CD4-positive, alpha-beta T cell (primary cell): ENCODE data around the gene RIC3. TPM values are rescaled to one million over a fixed set of nuclear protein-coding genes. Genes with fewer than 3 reads are reported as not detected.

ENCODE experiments used
- ATAC-seq: fragments of 200-7000 bp; cut with Tn5 transposase; one replicate; pipeline ENCODE4 v1.10.0; 2022; ENCODE audit warnings: mild to moderate bottlenecking; ENCODE audit not compliant: poor library complexity
- CTCF ChIA-PET: fragments of 350-600 bp; sonication (Branson Sonifier 250); formaldehyde crosslinking; loops from one replicate; lab custom pipeline; 2021; ENCODE audit warnings: antibody characterized with exemption, inconsistent platforms; lab: Charles Lee
- POLR2A ChIA-PET: fragments of 350-600 bp; sonication (Branson Sonifier 250); formaldehyde crosslinking; loops from one replicate; lab custom pipeline; 2021; ENCODE audit warnings: antibody characterized with exemption, inconsistent platforms; lab: Charles Lee
- DNase-seq, 14 experiments: peaks; one replicate each; pipeline ENCODE4 v3.0.0-alpha.2; 2013 to 2020; ENCODE audit warnings: mixed read lengths in 2 of 14
- H3K27ac ChIP-seq, 2 donors: one replicate each; pipeline versions ENCODE4 v1.5.1 to v1.7.0; 2013; ENCODE audit warnings: low read length in 2 of 2, low read depth in 1 of 2, mild to moderate bottlenecking in 1 of 2
- H3K27me3 ChIP-seq, 2 experiments: 1 replicate in 1 of 2; 2 replicates in 1 of 2; pipeline versions ENCODE4 v1.6.1 to v1.7.0; 2013; ENCODE audit warnings: low read length in 2 of 2, control low read depth in 1 of 2, mild to moderate bottlenecking in 1 of 2, moderate library complexity in 1 of 2; ENCODE audit not compliant: insufficient read depth in 2 of 2, control insufficient read depth in 1 of 2
- H3K36me3 ChIP-seq: one replicate; pipeline ENCODE4 v1.6.1; 2013; ENCODE audit warnings: low read length, control low read depth; ENCODE audit not compliant: insufficient read depth
- H3K4me1 ChIP-seq: one replicate; pipeline ENCODE4 v1.6.1; 2013; ENCODE audit warnings: low read length, control low read depth; ENCODE audit not compliant: insufficient read depth
- H3K4me3 ChIP-seq: one replicate; pipeline ENCODE4 v1.5.1; 2013; ENCODE audit warnings: mild to moderate bottlenecking, low read length, moderate library complexity
- H3K9me3 ChIP-seq, 2 experiments: 1 replicate in 1 of 2; 2 replicates in 1 of 2; pipeline versions ENCODE4 v1.6.1 to v1.7.0; 2013; ENCODE audit warnings: low read length in 2 of 2, mild to moderate bottlenecking in 2 of 2, control low read depth in 1 of 2, moderate library complexity in 1 of 2; ENCODE audit not compliant: control insufficient read depth in 1 of 2, insufficient read depth in 1 of 2
- H3K27ac Mint-ChIP-seq: one replicate; pipeline ENCODE4 v1.8.0; 2020; ENCODE audit warnings: mixed read lengths
- H3K27me3 Mint-ChIP-seq: one replicate; pipeline ENCODE4 v1.8.0; 2021; ENCODE audit warnings: mixed read lengths
- H3K36me3 Mint-ChIP-seq: one replicate; pipeline ENCODE4 v1.8.0; 2021; ENCODE audit warnings: low read depth, mixed read lengths
- H3K4me1 Mint-ChIP-seq: one replicate; pipeline ENCODE4 v1.8.0; 2021; ENCODE audit warnings: low read depth, mixed read lengths
- H3K4me3 Mint-ChIP-seq: one replicate; pipeline ENCODE4 v1.8.0; 2020; ENCODE audit warnings: mild to moderate bottlenecking, mixed read lengths
- H3K9me3 Mint-ChIP-seq: one replicate; pipeline ENCODE4 v1.8.0; 2020; ENCODE audit warnings: mixed read lengths
- intact Hi-C, 2 experiments: fragments of 100-400 bp; cut with DNase I in 1 of 2; cut with micrococcal nuclease in 1 of 2; formaldehyde crosslinking; loops; one replicate each; pipeline versions ENCODE4 v1.15.1 to v1.9.0; 2023 to 2025; cut with DNase I, micrococcal nuclease
- total RNA-seq, 174 experiments: library from RNA in 2 of 174; stranded (reverse) in 2 of 174; gene quantifications; one replicate each; pipeline ENCODE4 v1.2.3 and lab custom pipeline; 2021 to 2026
- TF ChIP-seq, protein P1 (sequence below): fragments of 200-600 bp; IDR thresholded peaks from one replicate; pipeline ENCODE4 v1.8.0; 2022; ENCODE audit warnings: antibody characterized with exemption, mild to moderate bottlenecking

The RIC3 gene
- total RNA-seq, 2 experiments from 2014 or later: 55.3 to 57.6 TPM

GRCh38 chr11:8075119-8075726 lies 93.6 kb downstream of the RIC3 start:
- CTCF ChIA-PET: no interaction called here
- intact Hi-C loops: no loop called here
- TF ChIP-seq, protein P1, sequence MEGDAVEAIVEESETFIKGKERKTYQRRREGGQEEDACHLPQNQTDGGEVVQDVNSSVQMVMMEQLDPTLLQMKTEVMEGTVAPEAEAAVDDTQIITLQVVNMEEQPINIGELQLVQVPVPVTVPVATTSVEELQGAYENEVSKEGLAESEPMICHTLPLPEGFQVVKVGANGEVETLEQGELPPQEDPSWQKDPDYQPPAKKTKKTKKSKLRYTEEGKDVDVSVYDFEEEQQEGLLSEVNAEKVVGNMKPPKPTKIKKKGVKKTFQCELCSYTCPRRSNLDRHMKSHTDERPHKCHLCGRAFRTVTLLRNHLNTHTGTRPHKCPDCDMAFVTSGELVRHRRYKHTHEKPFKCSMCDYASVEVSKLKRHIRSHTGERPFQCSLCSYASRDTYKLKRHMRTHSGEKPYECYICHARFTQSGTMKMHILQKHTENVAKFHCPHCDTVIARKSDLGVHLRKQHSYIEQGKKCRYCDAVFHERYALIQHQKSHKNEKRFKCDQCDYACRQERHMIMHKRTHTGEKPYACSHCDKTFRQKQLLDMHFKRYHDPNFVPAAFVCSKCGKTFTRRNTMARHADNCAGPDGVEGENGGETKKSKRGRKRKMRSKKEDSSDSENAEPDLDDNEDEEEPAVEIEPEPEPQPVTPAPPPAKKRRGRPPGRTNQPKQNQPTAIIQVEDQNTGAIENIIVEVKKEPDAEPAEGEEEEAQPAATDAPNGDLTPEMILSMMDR: no peak

GRCh38 chr11:8071616-8072581 lies 96.9 kb downstream of the RIC3 start:
- H3K27me3 Mint-ChIP-seq: peaks cover 23% of the 10 kb centered on the region

More at GRCh38 chr11:8075119-8075726, 93.6 kb downstream of the RIC3 start:
- Mint-ChIP-seq H3K4me1 (no peaks in the 10 kb centered on the region), H3K4me3 (no peak overlapping the region), H3K36me3 (no peaks in the 10 kb centered on the region), H3K27ac (no peak overlapping the region), H3K27me3 (peaks cover 30% of the 10 kb centered on the region), H3K9me3 (no peaks in the 10 kb centered on the region)
- Histone ChIP-seq H3K27me3 (peaks cover 4 to 8% of the 10 kb centered on the region in 2 experiments), H3K9me3 (peaks cover 0 to 4% of the 10 kb centered on the region in 2 experiments), H3K4me1 (no peaks in the 10 kb centered on the region), H3K27ac (no peak overlapping the region), H3K36me3 (no peaks in the 10 kb centered on the region), H3K4me3 (no peak overlapping the region)
- ATAC-seq: no peak
- no peak for DNase-seq
- POLR2A ChIA-PET: no interaction called here

DNA sequence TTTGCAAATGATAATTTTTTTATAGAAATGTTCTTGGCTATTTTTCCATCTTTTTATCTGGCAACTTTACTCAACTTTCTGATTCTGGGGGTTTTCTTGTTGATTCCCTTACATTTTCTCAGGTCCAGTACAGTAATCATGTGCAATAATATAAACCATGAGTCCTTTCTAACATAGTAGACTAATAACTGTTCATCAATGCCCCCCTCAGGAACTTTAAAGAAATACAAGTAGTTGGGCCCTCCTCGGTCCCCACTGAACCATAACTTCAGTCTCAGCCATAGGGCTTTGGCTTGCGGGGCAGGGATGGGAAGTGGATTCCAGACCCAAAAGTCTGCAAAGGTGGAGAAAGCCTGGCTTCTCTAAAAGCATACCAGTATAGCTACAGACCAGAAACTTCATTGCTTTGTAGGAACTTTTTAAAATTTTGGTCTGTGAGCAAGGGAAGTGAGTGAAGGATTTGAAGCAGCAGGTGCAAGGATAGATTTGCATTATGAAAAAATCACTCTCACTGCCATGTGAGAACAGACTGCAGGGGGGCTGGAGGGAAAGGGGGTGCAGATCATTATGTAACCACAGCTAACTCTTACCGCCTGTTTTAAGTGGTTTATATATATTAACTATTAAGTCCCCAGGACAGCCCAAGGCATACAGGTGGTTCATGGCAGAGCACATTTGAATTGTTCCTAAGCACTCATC lies 98.3 kb downstream of the RIC3 start:
- TF ChIP-seq, protein P1: no peak
- Histone ChIP-seq H3K4me1 (no peaks in the 10 kb centered on the region), H3K4me3 (no peak overlapping the region), H3K9me3 (no peaks in the 10 kb centered on the region), H3K27ac (no peak overlapping the region), H3K27me3 (peaks cover 0 to 4% of the 10 kb centered on the region in 2 experiments), H3K36me3 (no peaks in the 10 kb centered on the region)
- Mint-ChIP-seq H3K27me3 (peaks cover 23% of the 10 kb centered on the region), H3K9me3 (no peaks in the 10 kb centered on the region), H3K27ac (no peak overlapping the region), H3K4me1 (no peaks in the 10 kb centered on the region), H3K36me3 (no peaks in the 10 kb centered on the region), H3K4me3 (no peak overlapping the region)
- DNase-seq (peak in 2 of 14 experiments; percentile 9), ATAC-seq (no peak)
- ChIA-PET POLR2A (no interaction called here), CTCF (no interaction called here)
- intact Hi-C loops: no loop called here

More at GRCh38 chr11:8071616-8072581, 96.9 kb downstream of the RIC3 start:
- ChIA-PET POLR2A (no interaction called here), CTCF (no interaction called here)
- H3K4me1 ChIP-seq: no peaks in the 10 kb centered on the region
- H3K36me3 ChIP-seq: no peaks in the 10 kb centered on the region
- no peak overlapping the region for H3K4me3 ChIP-seq
- H3K9me3 ChIP-seq: no peaks in the 10 kb centered on the region
- ATAC-seq (no peak), DNase-seq (no peak)
- no peaks in the 10 kb centered on the region for H3K9me3 Mint-ChIP-seq
- peaks cover 0 to 4% of the 10 kb centered on the region in 2 experiments for H3K27me3 ChIP-seq
- intact Hi-C loops: no loop called here
- TF ChIP-seq, protein P1: no peak
- H3K27ac Mint-ChIP-seq: no peak overlapping the region
- no peaks in the 10 kb centered on the region for H3K36me3 Mint-ChIP-seq
- H3K4me1 Mint-ChIP-seq: no peaks in the 10 kb centered on the region
- H3K27ac ChIP-seq: no peak overlapping the region
- no peak overlapping the region for H3K4me3 Mint-ChIP-seq
